GM23248 (cell line): ENCODE measurements around the gene C3orf70. TPM values are rescaled to one million over a fixed set of nuclear protein-coding genes. Genes with fewer than 3 reads are reported as not detected.

Experiments
- DNase-seq: peaks from one replicate; pipeline ENCODE4 v3.0.0-alpha.2; 2015
- H2AFZ ChIP-seq: fragments of 200-600 bp; sonication (generic); 2 replicates; pipeline ENCODE4 v1.6.1; 2016; ENCODE audit warnings: antibody characterized with exemption
- H3F3A ChIP-seq: fragments of 200-600 bp; sonication (generic); 2 replicates; pipeline ENCODE4 v1.6.1; 2016; ENCODE audit warnings: mild to moderate bottlenecking, antibody characterized with exemption, mixed run types; ENCODE audit not compliant: insufficient read depth
- H3K27ac ChIP-seq: fragments of 200-600 bp; sonication (generic); 2 replicates; pipeline ENCODE4 v1.5.1; 2016; ENCODE audit warnings: mild to moderate bottlenecking
- H3K27me3 ChIP-seq: fragments of 200-600 bp; sonication (generic); replicated peaks from 2 replicates; pipeline ENCODE4 v1.6.1; 2016; ENCODE audit warnings: mild to moderate bottlenecking; ENCODE audit not compliant: insufficient read depth
- H3K36me3 ChIP-seq: fragments of 200-600 bp; sonication (generic); 2 replicates; pipeline ENCODE4 v1.6.1; 2016; ENCODE audit warnings: low read depth, mild to moderate bottlenecking
- H3K4me1 ChIP-seq: fragments of 200-600 bp; sonication (generic); 2 replicates; pipeline ENCODE4 v1.6.1; 2016; ENCODE audit warnings: mild to moderate bottlenecking; ENCODE audit not compliant: insufficient read depth
- H3K4me2 ChIP-seq: fragments of 200-600 bp; sonication (generic); one replicate; pipeline ENCODE4 v1.6.1; 2016; ENCODE audit warnings: mild to moderate bottlenecking; ENCODE audit not compliant: unreplicated experiment
- H3K4me3 ChIP-seq: fragments of 200-600 bp; sonication (generic); 2 replicates; pipeline ENCODE4 v1.5.1; 2016; ENCODE audit warnings: mild to moderate bottlenecking
- H3K79me2 ChIP-seq: fragments of 200-600 bp; sonication (generic); 2 replicates; pipeline ENCODE4 v1.6.1; 2016; ENCODE audit warnings: mild to moderate bottlenecking; ENCODE audit not compliant: insufficient read depth
- H3K9ac ChIP-seq: fragments of 200-600 bp; sonication (generic); 2 replicates; pipeline ENCODE4 v1.6.1; 2016; ENCODE audit warnings: mild to moderate bottlenecking
- H3K9me2 ChIP-seq: fragments of 200-600 bp; sonication (generic); 2 replicates; pipeline ENCODE4 v1.6.1; 2016; ENCODE audit warnings: mixed run types, mild to moderate bottlenecking, moderate library complexity; ENCODE audit not compliant: insufficient read depth
- H3K9me3 ChIP-seq: fragments of 200-600 bp; sonication (generic); one replicate; pipeline ENCODE4 v1.6.1; 2017; ENCODE audit warnings: low read depth
- H4K20me1 ChIP-seq: fragments of 200-600 bp; sonication (generic); 2 replicates; pipeline ENCODE4 v1.6.0; 2016; ENCODE audit not compliant: insufficient read depth
- EZH2 ChIP-seq: fragments of 200-600 bp; sonication (generic); IDR thresholded peaks from 2 replicates; pipeline ENCODE4 v1.6.1; 2018; ENCODE audit warnings: antibody characterized with exemption, mild to moderate bottlenecking; ENCODE audit not compliant: insufficient read depth, poor library complexity, severe bottlenecking
- EZH2phosphoT487 ChIP-seq: fragments of 200-600 bp; sonication (generic); IDR thresholded peaks from 2 replicates; pipeline ENCODE4 v1.6.1; 2018; ENCODE audit warnings: antibody characterized with exemption, moderate library complexity, mild to moderate bottlenecking, low read depth; ENCODE audit not compliant: insufficient read depth
- WGBS, 2 experiments: methylation state at CpG; one replicate each; pipeline ENCODE4 v1.1.6; 2015 to 2017; ENCODE audit warnings: low lambda C conversion rate in 2 of 2, low coverage in 1 of 2; ENCODE audit errors: missing lambda C conversion rate in 2 of 2; 5-methylcytosine and 5-hydroxymethylcytosine counted together
- in situ Hi-C: fragments of 300-500 bp; cut with MboI; formaldehyde crosslinking; loops from 2 replicates; pipeline ENCODE4 v1.15.0; 2020
- polyA plus RNA-seq: library from polyadenylated mRNA; unstranded; fragments of >200 nt; fragmentation: Nextera tagmentation; extraction: Ambion mirVana; gene quantifications from 2 replicates; pipeline ENCODE4 v1.2.1, GENCODE V29; 2016
- total RNA-seq: library from RNA; depleted of rRNA; stranded (reverse); fragments of >200 nt; shearing (Covaris generic); gene quantifications from 2 replicates; pipeline ENCODE4 v1.2.3, GENCODE V29; 2014; rRNA removed

The C3orf70 gene
- total and polyA plus RNA-seq, 2 experiments from 2014 or later: not detected

GRCh38 chr3:185030951-185031350 lies 121.9 kb downstream of the C3orf70 start:
- Histone ChIP-seq H3K4me2 (no peak overlapping the region), H3K36me3 (no peaks in the 10 kb centered on the region), H3K27ac (no peak overlapping the region), H2AFZ (no peak overlapping the region), H3K79me2 (no peaks in the 10 kb centered on the region), H3K9me3 (no peaks in the 10 kb centered on the region), H3K27me3 (no peaks in the 10 kb centered on the region), H3K4me1 (no peaks in the 10 kb centered on the region), H3K9me2 (no peaks in the 10 kb centered on the region), H3K9ac (no peak overlapping the region), H4K20me1 (no peaks in the 10 kb centered on the region), H3F3A (no peaks in the 10 kb centered on the region), H3K4me3 (no peak overlapping the region)
- 97% methylated on average over 3 of the region's 3 CpGs for WGBS, 2 experiments
- DNase-seq: no peak
- in situ Hi-C loops: no loop called here
- TF ChIP-seq EZH2: no peak
- no peak for TF ChIP-seq EZH2phosphoT487

DNA sequence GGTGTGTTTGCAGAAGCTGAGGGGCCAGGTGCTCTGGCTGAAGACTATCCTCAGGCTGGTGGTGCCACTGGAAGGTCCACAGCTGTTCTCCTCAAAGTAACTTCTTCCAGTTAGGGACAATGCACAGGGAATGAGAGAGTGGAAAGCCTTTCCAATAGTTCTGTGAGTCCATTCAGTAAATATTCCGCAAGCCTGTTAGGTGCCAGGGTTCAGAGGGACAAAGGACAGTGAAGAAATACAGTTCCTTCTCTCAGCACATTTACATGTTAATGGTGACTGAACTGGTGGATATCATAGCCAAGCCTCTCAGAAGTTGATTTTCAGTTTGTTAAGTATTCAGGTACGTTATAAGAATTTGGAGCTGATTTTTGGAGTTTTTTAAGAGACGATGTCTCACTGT lies 122.5 kb downstream of the C3orf70 start:
- Histone ChIP-seq H3K4me1 (no peaks in the 10 kb centered on the region), H3K79me2 (no peaks in the 10 kb centered on the region), H3K4me2 (no peak overlapping the region), H3K27me3 (no peaks in the 10 kb centered on the region), H3K4me3 (no peak overlapping the region), H3K9me2 (no peaks in the 10 kb centered on the region), H3F3A (no peaks in the 10 kb centered on the region), H3K9ac (no peak overlapping the region), H3K9me3 (no peaks in the 10 kb centered on the region), H2AFZ (no peak overlapping the region), H3K27ac (no peak overlapping the region), H4K20me1 (no peaks in the 10 kb centered on the region), H3K36me3 (no peaks in the 10 kb centered on the region)
- TF ChIP-seq EZH2phosphoT487 (no peak), EZH2 (no peak)
- no peak for DNase-seq
- WGBS, 2 experiments: 83 to 93% methylated on average over 3 of the region's 3 CpGs
- in situ Hi-C loops: no loop called here

DNA sequence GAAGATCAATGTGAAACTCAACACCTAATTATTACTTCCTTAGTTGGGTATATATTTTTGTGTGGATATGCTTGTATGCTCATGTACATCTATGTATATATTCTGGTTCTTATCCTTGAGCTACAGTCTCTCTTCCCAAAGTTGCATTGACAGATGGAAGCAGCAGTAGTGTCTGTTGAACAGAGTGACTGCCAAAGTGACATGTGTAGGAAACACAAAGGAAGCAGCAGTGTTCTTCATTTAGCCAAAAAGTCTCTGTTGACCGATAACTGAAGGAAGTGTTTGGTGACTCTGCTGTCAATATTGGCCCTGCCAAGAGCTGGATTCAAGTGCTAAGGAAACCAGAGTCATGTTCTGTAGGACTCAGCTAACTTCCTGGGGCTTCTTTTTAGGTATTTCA lies 123.8 kb downstream of the C3orf70 start:
- H3K79me2 ChIP-seq: no peaks in the 10 kb centered on the region
- no peak overlapping the region for H3K27ac ChIP-seq
- H3K4me1 ChIP-seq: no peaks in the 10 kb centered on the region
- in situ Hi-C loops: no loop called here
- H3K4me2 ChIP-seq: no peak overlapping the region
- no peak overlapping the region for H3K4me3 ChIP-seq
- no peak overlapping the region for H3K9ac ChIP-seq
- no peak for DNase-seq
- H3K9me2 ChIP-seq: no peaks in the 10 kb centered on the region
- no peak overlapping the region for H2AFZ ChIP-seq
- H3K36me3 ChIP-seq: no peaks in the 10 kb centered on the region
- no peaks in the 10 kb centered on the region for H3F3A ChIP-seq
- no peaks in the 10 kb centered on the region for H4K20me1 ChIP-seq
- H3K27me3 ChIP-seq: no peaks in the 10 kb centered on the region
- TF ChIP-seq EZH2phosphoT487 (no peak), EZH2 (no peak)
- H3K9me3 ChIP-seq: no peaks in the 10 kb centered on the region
- WGBS, 2 experiments: 22 to 31% methylated on average over 1 of the region's 1 CpG

DNA sequence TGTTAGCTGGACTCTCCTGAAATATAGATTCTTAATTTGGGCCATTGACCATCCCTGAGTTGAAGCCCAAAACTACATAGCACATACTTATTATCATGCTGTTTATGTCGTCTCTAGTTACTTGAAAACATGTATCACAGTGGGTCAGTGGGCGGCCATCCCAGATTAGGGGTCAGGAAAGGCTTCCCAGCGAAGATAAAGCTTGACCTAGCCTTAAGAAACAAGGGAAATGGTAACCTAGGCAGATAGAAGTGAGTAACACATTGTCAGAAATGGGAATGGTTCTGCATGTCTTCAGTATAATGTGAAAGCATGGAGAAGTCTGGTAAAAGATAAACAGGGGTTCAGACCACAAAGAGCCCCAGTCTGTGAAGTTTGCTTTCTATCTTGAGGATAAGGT lies 124.7 kb downstream of the C3orf70 start:
- no peak overlapping the region for H3K4me3 ChIP-seq
- H3K79me2 ChIP-seq: no peaks in the 10 kb centered on the region
- H2AFZ ChIP-seq: no peak overlapping the region
- H3K4me1 ChIP-seq: no peaks in the 10 kb centered on the region
- H3K4me2 ChIP-seq: no peak overlapping the region
- H3K36me3 ChIP-seq: no peaks in the 10 kb centered on the region
- no peak overlapping the region for H3K27ac ChIP-seq
- in situ Hi-C loops: no loop called here
- no peak for TF ChIP-seq EZH2phosphoT487
- no peak for TF ChIP-seq EZH2
- no peaks in the 10 kb centered on the region for H4K20me1 ChIP-seq
- H3K9me2 ChIP-seq: no peaks in the 10 kb centered on the region
- H3F3A ChIP-seq: no peaks in the 10 kb centered on the region
- H3K9ac ChIP-seq: no peak overlapping the region
- no peak for DNase-seq
- 95 to 98% methylated on average over 3 of the region's 3 CpGs for WGBS, 2 experiments
- no peaks in the 10 kb centered on the region for H3K27me3 ChIP-seq
- H3K9me3 ChIP-seq: no peaks in the 10 kb centered on the region

Other genes with a start within 250 kb of the C3orf70 start
- gene EHHADH, start 101.0 kb upstream of the C3orf70 start, total RNA-seq: 2.7 and 4.3 TPM in 2 replicates
- gene EHHADH, start 101.0 kb upstream of the C3orf70 start, polyA plus RNA-seq: 2.9 and 3.1 TPM in 2 replicates
- gene MAP3K13, start 210.1 kb upstream of the C3orf70 start, total RNA-seq: 14.8 and 16.7 TPM in 2 replicates
- gene MAP3K13, start 210.1 kb upstream of the C3orf70 start, polyA plus RNA-seq: 45.2 and 52.5 TPM in 2 replicates